Activated naive CD4-positive, alpha-beta T cell treated with Interleukin-2 at 50 U/mL for 16 hours (primary cell): ENCODE data around the gene WDR91.
A peak's percentile ranks its signal among the peaks of the same experiment; 100 is the strongest.
"Not testable (repeated sequence)": the region's sequence is repeated elsewhere in the genome, so short reads cannot be mapped to it uniquely, and the experiment has no call there.

Experiments
- DNase-seq: peaks from one replicate; pipeline ENCODE4 v3.0.0-alpha.2; 2020

WDR91 gene

GRCh38 chr7:135211179-135211945 is at the start of gene WDR91:
Gene WDR91, minus strand, starts transcription at chr7:135211526. Its CDS starts 24 bp downstream, at chr7:135211502.
- peak; percentile 97 for DNase-seq

GRCh38 chr7:135260470-135260869 is 49.1 kb upstream of the WDR91 start:
- no peak for DNase-seq

GRCh38 chr7:135259702-135260101 is 48.4 kb upstream of the WDR91 start:
- DNase-seq = no peak

DNA sequence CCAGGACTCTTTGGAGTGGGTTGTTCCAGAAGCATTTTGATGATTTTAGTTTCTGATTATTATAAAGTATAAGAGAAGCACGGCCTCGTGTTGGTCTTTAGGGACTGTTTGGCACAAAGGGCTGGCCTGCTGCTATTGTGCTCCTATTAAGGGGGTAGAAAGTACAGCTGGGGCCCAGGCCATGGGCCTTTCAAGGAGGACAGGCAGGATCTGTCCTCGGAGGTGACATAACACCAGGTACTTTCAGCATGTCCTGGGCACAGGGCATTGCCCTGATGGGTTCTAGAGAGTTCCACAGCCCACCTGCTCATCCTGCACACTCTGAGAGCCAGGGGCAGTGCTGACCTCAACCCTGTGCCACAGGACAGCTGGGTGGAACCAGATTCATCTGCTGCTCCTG is 47.3 kb upstream of the WDR91 start:
- no peak for DNase-seq

- DNase-seq = no peak
Measured at GRCh38 chr7:135257790-135258189, 46.5 kb upstream of the WDR91 start.

- DNase-seq = no peak
Measured at GRCh38 chr7:135253851-135254771, 42.8 kb upstream of the WDR91 start.

DNA sequence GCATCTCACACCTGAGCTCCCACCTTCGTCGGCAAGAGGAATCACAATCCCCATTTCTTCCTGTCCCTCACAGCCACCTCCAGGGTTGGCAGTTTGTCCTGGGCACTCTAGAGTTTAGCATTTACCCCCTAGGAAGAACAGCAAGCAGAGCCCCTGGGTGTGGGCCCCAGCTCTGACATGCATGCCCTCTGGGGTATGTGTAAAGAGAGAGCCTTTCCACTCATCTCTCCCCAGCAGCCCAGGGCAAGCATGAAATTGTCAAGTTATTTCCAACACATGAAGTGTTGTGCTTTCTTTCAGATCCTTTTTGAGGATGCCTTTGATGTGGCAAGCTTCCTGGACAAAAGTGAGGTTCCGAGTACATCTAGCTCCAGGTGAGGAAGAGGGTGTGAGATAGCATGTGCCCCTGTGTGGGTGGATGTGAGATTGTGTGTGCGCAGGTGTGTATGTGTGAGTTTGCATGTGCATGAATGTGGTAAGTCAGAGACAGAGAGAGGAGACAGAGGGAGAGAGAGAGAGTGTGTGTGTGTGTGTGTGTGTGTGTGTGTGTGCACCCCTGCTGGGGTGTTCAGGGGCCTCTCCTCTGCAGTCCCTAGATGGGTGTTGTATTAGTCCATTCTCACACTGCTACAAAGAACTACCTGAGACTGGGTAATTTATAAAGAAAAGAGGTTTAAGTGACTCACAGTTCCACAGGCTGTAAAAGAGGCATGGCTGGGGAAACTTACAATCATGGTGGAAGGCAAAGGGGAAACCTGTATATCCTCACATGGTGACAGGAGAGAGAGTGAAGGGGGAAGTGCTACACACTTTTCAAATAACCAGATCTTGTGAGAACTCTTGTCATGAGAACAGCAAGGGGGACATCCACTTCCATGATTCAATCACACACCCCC is 40.4 kb upstream of the WDR91 start:
- no peak for DNase-seq

DNA sequence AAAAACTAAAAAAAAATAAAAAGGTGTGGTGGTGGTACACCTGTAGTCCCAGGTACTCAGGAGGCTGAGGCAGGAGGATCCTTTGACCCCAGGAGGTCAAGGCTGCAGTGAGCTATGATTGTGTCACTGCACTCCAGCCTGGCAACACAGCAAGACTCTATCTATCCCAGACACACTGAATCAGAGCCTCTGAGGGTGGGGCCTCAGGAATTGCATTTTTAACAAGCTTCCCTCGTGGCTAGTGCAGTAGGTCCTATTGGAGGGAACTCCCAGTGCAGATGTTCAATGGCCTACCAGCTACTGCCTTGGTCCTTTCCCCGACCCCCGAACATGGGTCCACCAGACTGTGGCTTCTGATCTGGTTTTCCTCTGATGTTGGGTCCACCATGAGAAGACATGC is 37.2 kb upstream of the WDR91 start:
- DNase-seq = no peak

- DNase-seq = no peak
Measured at GRCh38 chr7:135247746-135248471, 36.6 kb upstream of the WDR91 start.

DNA sequence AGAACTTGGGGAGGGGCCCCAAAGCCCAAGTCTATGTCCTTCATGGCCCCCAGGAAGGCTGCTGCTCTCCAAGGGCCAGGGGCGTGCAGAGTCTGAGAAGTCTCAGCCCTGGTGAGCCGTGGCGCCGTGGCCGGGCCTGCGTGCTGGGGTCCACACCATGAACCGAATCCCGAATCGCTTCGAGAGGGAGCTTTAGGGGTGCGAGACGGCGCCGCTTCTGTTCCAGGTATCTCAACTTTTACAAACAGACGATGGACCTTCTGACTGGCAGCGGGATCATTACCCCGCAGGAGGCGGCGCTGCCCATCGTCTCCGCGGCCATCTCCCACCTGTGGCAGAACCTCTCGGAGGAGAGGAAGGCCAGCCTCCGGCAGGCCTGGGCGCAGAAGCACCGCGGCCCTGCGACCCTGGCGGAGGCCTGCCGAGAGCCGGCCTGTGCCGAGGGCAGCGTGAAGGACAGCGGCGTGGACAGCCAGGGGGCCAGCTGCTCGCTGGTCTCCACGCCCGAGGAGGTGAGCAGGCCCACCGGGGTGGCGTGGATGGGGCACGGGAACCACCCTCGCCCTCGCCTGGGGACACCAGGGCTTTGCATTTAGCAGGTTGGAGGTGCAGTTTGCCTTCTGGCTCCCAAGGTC is 35.0 kb upstream of the WDR91 start:
- DNase-seq = no peak

- DNase-seq = no peak
Measured at GRCh38 chr7:135245226-135246190, 34.2 kb upstream of the WDR91 start.

- no peak for DNase-seq
Measured at GRCh38 chr7:135242096-135242684, 30.9 kb upstream of the WDR91 start.

- DNase-seq = no peak
Measured at GRCh38 chr7:135240441-135240840, 29.1 kb upstream of the WDR91 start.

DNA sequence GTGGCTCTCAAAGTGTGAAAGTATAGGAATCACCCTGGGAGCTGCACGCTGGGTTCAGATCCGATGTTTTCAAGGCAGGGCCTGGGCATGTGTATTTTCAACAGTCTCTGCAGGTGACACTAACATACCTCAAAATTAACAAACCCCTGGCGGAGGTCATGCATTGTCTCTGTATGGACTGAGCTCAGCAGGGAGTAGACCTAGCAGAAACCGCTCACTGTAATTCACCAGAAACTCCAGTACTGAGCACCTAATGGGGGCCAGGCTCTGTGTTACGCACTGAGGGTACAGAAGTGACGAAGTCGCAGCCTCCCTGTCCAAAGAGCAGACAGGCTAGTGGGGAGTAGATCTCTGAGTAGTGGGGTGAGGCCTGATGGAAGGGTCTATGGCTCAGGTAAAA is 27.9 kb upstream of the WDR91 start:
- no peak for DNase-seq

- DNase-seq = no peak
Measured at GRCh38 chr7:135238112-135238744, 26.9 kb upstream of the WDR91 start.

GRCh38 chr7:135236727-135237126 is 25.4 kb upstream of the WDR91 start:
- DNase-seq = no peak

GRCh38 chr7:135235841-135236240 is 24.5 kb upstream of the WDR91 start:
- DNase-seq = no peak

DNA sequence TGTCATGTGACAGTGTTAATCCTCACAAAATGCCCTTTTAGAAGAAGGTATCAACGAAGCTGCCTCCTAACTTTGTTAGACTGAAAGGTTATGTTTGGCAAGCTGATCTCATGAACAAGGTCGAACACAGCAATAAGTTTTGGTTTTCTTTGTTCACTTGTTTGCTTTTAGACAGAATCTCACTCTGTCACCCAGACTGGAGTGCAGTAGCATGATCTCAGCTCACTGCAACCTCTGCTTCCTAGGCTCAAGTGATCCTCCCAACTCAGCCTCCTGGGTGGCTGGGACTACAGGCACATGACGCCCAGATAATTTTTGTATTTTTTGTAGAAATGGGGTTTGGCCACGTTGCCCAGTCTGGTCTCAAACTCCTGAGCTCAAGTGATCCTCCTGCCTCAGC is 23.4 kb upstream of the WDR91 start:
- DNase-seq = no peak

- DNase-seq = not testable (repeated sequence)
Measured at GRCh38 chr7:135234095-135234494, 22.8 kb upstream of the WDR91 start.

GRCh38 chr7:135233570-135233969 is 22.2 kb upstream of the WDR91 start, which contains the start of gene STRA8:
Gene STRA8, plus strand, starts transcription at chr7:135233838. Its CDS starts 6,687 bp downstream, at chr7:135240525.
- DNase-seq = no peak
